Measurements from ENCODE around the gene SLC1A2. TPM values are rescaled to one million over a fixed set of nuclear protein-coding genes. Genes with fewer than 3 reads are reported as not detected.

The SLC1A2 gene
- total RNA-seq, 1 experiment from 2014 or later, result 0.50 TPM

GRCh38 chr11:35366798-35367197 is 52.6 kb downstream of the SLC1A2 start:
- CTCF ChIA-PET, result no interaction called here
- Mint-ChIP-seq H3K36me3 (0 out of 2 replicates have a peak, but pooled peaks cover 2% of the 10 kb centered on the region), H3K27me3 (ENCODE audit: low read depth) (peaks cover 13% of the 10 kb centered on the region), H3K9me3 (peaks cover 14% of the 10 kb centered on the region), H3K4me1 (0 out of 2 replicates have a peak, but pooled peaks cover 7% of the 10 kb centered on the region), H3K27ac (no peak overlapping the region), H3K4me3 (no peak overlapping the region)
- no peak for ATAC-seq
- TF ChIP-seq ATF3 (CRISPR knock-in tag; conservative IDR thresholded peaks at IDR 0.05) (no peak), PRRX2 (CRISPR knock-in tag; IDR thresholded peaks at IDR 0.05) (no peak), MXD4 (CRISPR knock-in tag; IDR thresholded peaks at IDR 0.05; ENCODE audit: borderline replicate concordance) (no peak), GABPB1 (CRISPR knock-in tag; IDR thresholded peaks at IDR 0.05) (no peak), NR3C1 (CRISPR knock-in tag; conservative IDR thresholded peaks at IDR 0.05; ENCODE audit: low read depth) (no peak), NFYB (CRISPR knock-in tag; conservative IDR thresholded peaks at IDR 0.05; ENCODE audit: low read depth) (no peak), NR2C2 (CRISPR knock-in tag; IDR thresholded peaks at IDR 0.05) (no peak)
- POLR2A ChIA-PET, result no interaction called here
- no peak for DNase-seq (ENCODE audit: low spot score)

- Mint-ChIP-seq H3K27ac (no peak overlapping the region), H3K4me1 (0 out of 2 replicates have a peak, but pooled peaks cover 7% of the 10 kb centered on the region), H3K36me3 (0 out of 2 replicates have a peak, but pooled peaks cover 2% of the 10 kb centered on the region), H3K27me3 (ENCODE audit: low read depth) (peaks cover 13% of the 10 kb centered on the region), H3K4me3 (no peak overlapping the region), H3K9me3 (peaks cover 14% of the 10 kb centered on the region)
- DNase-seq (ENCODE audit: low spot score), result no peak
- ChIA-PET POLR2A (no interaction called here), CTCF (no interaction called here)
- ATAC-seq, result no peak
- no peak for TF ChIP-seq ATF3 (CRISPR knock-in tag; conservative IDR thresholded peaks at IDR 0.05)
- TF ChIP-seq FOXP4 (CRISPR knock-in tag; IDR thresholded peaks at IDR 0.05), result no peak
- no peak for TF ChIP-seq NR1H2 (CRISPR knock-in tag; IDR thresholded peaks at IDR 0.05)
- no peak for TF ChIP-seq JUN (CRISPR knock-in tag; IDR thresholded peaks at IDR 0.05)
- TF ChIP-seq ZNF138 (CRISPR knock-in tag; conservative IDR thresholded peaks at IDR 0.05), result no peak
- no peak for TF ChIP-seq GRHL2 (CRISPR knock-in tag; IDR thresholded peaks at IDR 0.05; ENCODE audit: insufficient replicate concordance, severe bottlenecking)
- no peak for TF ChIP-seq SOX15 (CRISPR knock-in tag; IDR thresholded peaks at IDR 0.05)
- TF ChIP-seq NFATC4 (CRISPR knock-in tag; IDR thresholded peaks at IDR 0.05), result no peak
- TF ChIP-seq CDX4 (CRISPR knock-in tag; IDR thresholded peaks at IDR 0.05; ENCODE audit: borderline replicate concordance), result no peak
- no peak for TF ChIP-seq ATF1 (CRISPR knock-in tag; IDR thresholded peaks at IDR 0.05)
- no peak for TF ChIP-seq ETV6 (CRISPR knock-in tag; IDR thresholded peaks at IDR 0.05)
- TF ChIP-seq ZSCAN18 (CRISPR knock-in tag; IDR thresholded peaks at IDR 0.05), result no peak
Observed at GRCh38 chr11:35365961-35366360, 53.4 kb downstream of the SLC1A2 start.

- CTCF ChIA-PET, result no interaction called here
- Mint-ChIP-seq H3K4me1 (0 out of 2 replicates have a peak, but pooled peaks cover 7% of the 10 kb centered on the region), H3K27me3 (ENCODE audit: low read depth) (peaks cover 13% of the 10 kb centered on the region), H3K9me3 (peaks cover 14% of the 10 kb centered on the region), H3K4me3 (no peak overlapping the region), H3K36me3 (0 out of 2 replicates have a peak, but pooled peaks cover 2% of the 10 kb centered on the region), H3K27ac (no peak overlapping the region)
- no peak for DNase-seq (ENCODE audit: low spot score)
- ATAC-seq, result no peak
- POLR2A ChIA-PET, result no interaction called here
- no peak for TF ChIP-seq CBFB (CRISPR knock-in tag; IDR thresholded peaks at IDR 0.05; ENCODE audit: low read depth)
- TF ChIP-seq ZNF425 (CRISPR knock-in tag; conservative IDR thresholded peaks at IDR 0.05), result no peak
- TF ChIP-seq ZNF416 (CRISPR knock-in tag; IDR thresholded peaks at IDR 0.05), result no peak
- TF ChIP-seq MAX (CRISPR knock-in tag; IDR thresholded peaks at IDR 0.05), result no peak
- no peak for TF ChIP-seq ZNF121 (CRISPR knock-in tag; IDR thresholded peaks at IDR 0.05)
- TF ChIP-seq CDX4 (CRISPR knock-in tag; IDR thresholded peaks at IDR 0.05; ENCODE audit: borderline replicate concordance), result no peak
- no peak for TF ChIP-seq ZNF396 (CRISPR knock-in tag; IDR thresholded peaks at IDR 0.05; ENCODE audit: borderline replicate concordance)
- TF ChIP-seq ZNF263 (CRISPR knock-in tag; IDR thresholded peaks at IDR 0.05; ENCODE audit: low read depth), result no peak
Observed at GRCh38 chr11:35365395-35365794, 54.0 kb downstream of the SLC1A2 start.
